Small intestine (tissue), 16 donors: ENCODE measurements around the gene CLCA1. TPM values are rescaled to one million over a fixed set of nuclear protein-coding genes. Genes with fewer than 3 reads are reported as not detected.

Experiments
- DNase-seq, 2 donors: peaks; one replicate each; pipeline versions ENCODE4 v3.0.0 to v3.0.0-alpha.2; 2013
- FAIRE-seq: peaks from 2 replicates; lab custom pipeline; 2012; peaks lifted over from hg19 to GRCh38; lab: Jason Lieb, UNC
- H3K27ac ChIP-seq, 3 donors: one replicate each; pipeline ENCODE4 v1.5.1; 2013; ENCODE audit warnings: low read length in 2 of 3, mild to moderate bottlenecking in 2 of 3, control low read depth in 1 of 3, inconsistent platforms in 1 of 3, low read depth in 1 of 3, moderate library complexity in 1 of 3
- H3K27me3 ChIP-seq, 3 donors: one replicate each; pipeline ENCODE4 v1.6.1; 2013; ENCODE audit warnings: low read length in 3 of 3, inconsistent platforms in 1 of 3; ENCODE audit not compliant: control insufficient read depth in 3 of 3, insufficient read depth in 3 of 3
- H3K36me3 ChIP-seq, 3 donors: one replicate each; pipeline ENCODE4 v1.6.1; 2013; ENCODE audit warnings: low read length in 3 of 3, inconsistent platforms in 1 of 3, low read depth in 1 of 3, mild to moderate bottlenecking in 1 of 3, moderate library complexity in 1 of 3; ENCODE audit not compliant: control insufficient read depth in 3 of 3, insufficient read depth in 2 of 3
- H3K4me1 ChIP-seq, 3 donors: one replicate each; pipeline ENCODE4 v1.6.1; 2013; ENCODE audit warnings: low read length in 2 of 3, inconsistent platforms in 1 of 3, low read depth in 1 of 3, mild to moderate bottlenecking in 1 of 3, moderate library complexity in 1 of 3; ENCODE audit not compliant: control insufficient read depth in 3 of 3, insufficient read depth in 2 of 3
- H3K4me3 ChIP-seq, 3 donors: one replicate each; pipeline ENCODE4 v1.5.1; 2013; ENCODE audit warnings: low read length in 3 of 3, control low read depth in 1 of 3, inconsistent platforms in 1 of 3, low read depth in 1 of 3, mild to moderate bottlenecking in 1 of 3, moderate library complexity in 1 of 3
- H3K9me3 ChIP-seq, 2 donors: one replicate each; pipeline ENCODE4 v1.6.1; 2013; ENCODE audit warnings: low read depth in 1 of 2, low read length in 1 of 2; ENCODE audit not compliant: control insufficient read depth in 2 of 2, insufficient read depth in 1 of 2
- WGBS, 3 donors: extraction: QIAGEN DNeasy Blood & Tissue Kit; methylation state at CpG; one replicate each; pipeline ENCODE4 v1.1.7; 2013; 5-methylcytosine and 5-hydroxymethylcytosine counted together
- long read RNA-seq, 10 donors: transcript quantifications; one replicate each; lab custom pipeline, GENCODE V29; 2026
- polyA plus RNA-seq, 4 donors: library from polyadenylated mRNA; stranded (reverse) in 3 of 4; unstranded in 1 of 4; fragments of 200-250 nt in 3 of 4; fragments of 120-200 nt in 1 of 4; gene quantifications; one replicate each; pipeline versions ENCODE4 v1.2.1 to v1.2.3, GENCODE V29; 2013
- donor health status: healthy with polysubstance abuse.
- donor health status: control.
- donor health status: control.
- donor health status: Bipolar disorder and iron deficiency.
- donor health status: healthy.

The CLCA1 gene
- 1,000 to 10,000 TPM in 1 of 4 donors, 100 to 1,000 TPM in 2, 10 to 100 TPM in 1; 90.2 to 2,822 (median 239) TPM for polyA plus RNA-seq
- long read RNA-seq, donor 1, result 0 reads
- long read RNA-seq, donor 2, transcript CLCA1-202 (14 exons, 3,118 nt), result major isoform, 81 of 472 reads
- long read RNA-seq, donor 2, partial matches to known transcripts, result 391 of 472 reads
- long read RNA-seq, donor 2, other reads (novel, unspliced or antisense), result 0 of 472 reads
- long read RNA-seq, donor 3, transcript CLCA1-202 (14 exons, 3,118 nt), result major isoform, 29 of 1,281 reads
- long read RNA-seq, donor 3, partial matches to known transcripts, result 1,252 of 1,281 reads
- long read RNA-seq, donor 3, other reads (novel, unspliced or antisense), result 0 of 1,281 reads
- long read RNA-seq, donor 4, partial matches to known transcripts, result 37 of 39 reads
- long read RNA-seq, donor 4, other reads (novel, unspliced or antisense), result 0 of 39 reads
- long read RNA-seq, donor 5, transcript CLCA1-202 (14 exons, 3,118 nt), result major isoform, 6 of 357 reads
- long read RNA-seq, donor 5, partial matches to known transcripts, result 351 of 357 reads
- long read RNA-seq, donor 5, other reads (novel, unspliced or antisense), result 0 of 357 reads
- long read RNA-seq, donor 6, transcript CLCA1-202 (14 exons, 3,118 nt), result major isoform, 154 of 1,130 reads
- long read RNA-seq, donor 6, partial matches to known transcripts, result 970 of 1,130 reads
- long read RNA-seq, donor 6, other reads (novel, unspliced or antisense), result 6 of 1,130 reads
- long read RNA-seq, donor 7, result 0 reads
- long read RNA-seq, donor 8, result 0 reads
- long read RNA-seq, donor 9, transcript CLCA1-202 (14 exons, 3,118 nt), result major isoform, 41 of 499 reads
- long read RNA-seq, donor 9, partial matches to known transcripts, result 458 of 499 reads
- long read RNA-seq, donor 9, other reads (novel, unspliced or antisense), result 0 of 499 reads
- long read RNA-seq, donor 10, transcript CLCA1-202 (14 exons, 3,118 nt), result major isoform, 311 of 2,031 reads
- long read RNA-seq, donor 10, partial matches to known transcripts, result 1,713 of 2,031 reads
- long read RNA-seq, donor 10, other reads (novel, unspliced or antisense), result 7 of 2,031 reads

GRCh38 chr1:86468501-86468977 lies at the start of gene CLCA1:
TSS of gene CLCA1 (plus strand) at chr1:86468927. CDS start at chr1:86468972, 45 bp downstream.
- H3K4me3 ChIP-seq, result peak within 1 kb of the TSS in 2 of 3 donors; percentile 11 to 22
- H3K36me3 ChIP-seq, result no peaks in the 10 kb centered on the region
- WGBS, 3 donors, result 46 to 61% (median 58%) methylated on average over 7 of the region's 7 CpGs
- peak in 1 of 2 donors; percentile 44 for DNase-seq
- H3K9me3 ChIP-seq, result no peaks in the 10 kb centered on the region
- peak within 1 kb of the TSS in 1 of 3 donors; percentile 11 for H3K27ac ChIP-seq
- H3K4me1 ChIP-seq, result no peaks in the 10 kb centered on the region
- no peak for FAIRE-seq
- H3K27me3 ChIP-seq, result no peaks in the 10 kb centered on the region

GRCh38 chr1:86419277-86419903 lies 49.3 kb upstream of the CLCA1 start:
- H3K27ac ChIP-seq, result no peak overlapping the region
- no peaks in the 10 kb centered on the region for H3K9me3 ChIP-seq
- H3K27me3 ChIP-seq, result no peaks in the 10 kb centered on the region
- DNase-seq, result peak; percentile 50 to 57
- no peaks in the 10 kb centered on the region for H3K4me1 ChIP-seq
- WGBS, 3 donors, result 42 to 65% (median 58%) methylated on average over 4 of the region's 4 CpGs
- no peak overlapping the region for H3K4me3 ChIP-seq
- FAIRE-seq, result no peak
- H3K36me3 ChIP-seq, result no peaks in the 10 kb centered on the region

GRCh38 chr1:86421601-86422280 lies 47.0 kb upstream of the CLCA1 start:
- H3K4me1 ChIP-seq, result no peaks in the 10 kb centered on the region
- no peak overlapping the region for H3K27ac ChIP-seq
- FAIRE-seq, result no peak
- H3K4me3 ChIP-seq, result no peak overlapping the region
- WGBS, 3 donors, result 63 to 79% (median 74%) methylated on average over 7 of the region's 7 CpGs
- no peak for DNase-seq
- no peaks in the 10 kb centered on the region for H3K9me3 ChIP-seq
- no peaks in the 10 kb centered on the region for H3K36me3 ChIP-seq
- H3K27me3 ChIP-seq, result no peaks in the 10 kb centered on the region

GRCh38 chr1:86423473-86423872 lies 45.3 kb upstream of the CLCA1 start:
- Histone ChIP-seq H3K27ac (no peak overlapping the region), H3K27me3 (no peaks in the 10 kb centered on the region)
- FAIRE-seq, result no peak

GRCh38 chr1:86423873-86424272 lies 44.9 kb upstream of the CLCA1 start, which contains the start of gene CLCA2:
TSS of gene CLCA2 (plus strand) at chr1:86424171. CDS start at chr1:86424248, 77 bp downstream.
- Histone ChIP-seq H3K27me3 (no peaks in the 10 kb centered on the region), H3K4me1 (no peaks in the 10 kb centered on the region), H3K9me3 (no peaks in the 10 kb centered on the region), H3K4me3 (no peak within 1 kb of the TSS), H3K36me3 (no peaks in the 10 kb centered on the region), H3K27ac (no peak within 1 kb of the TSS)
- no peak for DNase-seq
- FAIRE-seq, result no peak

More at GRCh38 chr1:86423473-86423872, 45.3 kb upstream of the CLCA1 start:
- no peaks in the 10 kb centered on the region for H3K4me1 ChIP-seq
- no peaks in the 10 kb centered on the region for H3K36me3 ChIP-seq
- no peaks in the 10 kb centered on the region for H3K9me3 ChIP-seq
- no peak overlapping the region for H3K4me3 ChIP-seq
- no peak for DNase-seq

- Histone ChIP-seq H3K36me3 (no peaks in the 10 kb centered on the region), H3K27me3 (no peaks in the 10 kb centered on the region), H3K4me1 (peaks cover 0 to 4% (median 0%) of the 10 kb centered on the region in 3 donors), H3K9me3 (no peaks in the 10 kb centered on the region), H3K4me3 (no peak overlapping the region), H3K27ac (peak overlapping the region in 1 of 3 donors; percentile 1)
- 75 to 80% (median 77%) methylated on average over 7 of the region's 7 CpGs for WGBS, 3 donors
- no peak for DNase-seq
- no peak for FAIRE-seq
Observed at GRCh38 chr1:86429122-86429725, 39.5 kb upstream of the CLCA1 start.

- WGBS, 3 donors, result 22 to 32% (median 26%) methylated on average over 3 of the region's 3 CpGs
- FAIRE-seq, result no peak
- H3K27ac ChIP-seq, result peak overlapping the region in 1 of 3 donors; percentile 68
Observed at GRCh38 chr1:86429835-86430234, 38.9 kb upstream of the CLCA1 start.

More at GRCh38 chr1:86429835-86430234, 38.9 kb upstream of the CLCA1 start:
- DNase-seq, result peak in 1 of 2 donors; percentile 27
- Histone ChIP-seq H3K36me3 (no peaks in the 10 kb centered on the region), H3K4me1 (peaks cover 0 to 4% (median 0%) of the 10 kb centered on the region in 3 donors), H3K27me3 (no peaks in the 10 kb centered on the region), H3K9me3 (no peaks in the 10 kb centered on the region), H3K4me3 (no peak overlapping the region)
